Colonic mucosa (tissue), 4 donors: ENCODE measurements around the gene PIP4K2B. TPM values are rescaled to one million over a fixed set of nuclear protein-coding genes. Genes with fewer than 3 reads are reported as not detected.
"Not testable (repeated sequence)": the region's sequence is repeated elsewhere in the genome, so short reads cannot be mapped to it uniquely, and the experiment has no call there.

ENCODE experiments used
- DNase-seq: peaks from one replicate; pipeline ENCODE4 v3.0.0-alpha.2; 2020
- H3K27ac ChIP-seq: fragments of 200-600 bp; one replicate; pipeline ENCODE4 v1.8.0; 2021
- H3K27me3 ChIP-seq: fragments of 200-600 bp; one replicate; pipeline ENCODE4 v1.8.0; 2021
- H3K36me3 ChIP-seq: fragments of 200-600 bp; one replicate; pipeline ENCODE4 v1.8.0; 2021
- H3K4me1 ChIP-seq: fragments of 200-600 bp; one replicate; pipeline ENCODE4 v1.8.0; 2021; ENCODE audit warnings: mild to moderate bottlenecking
- H3K4me3 ChIP-seq: fragments of 200-600 bp; one replicate; pipeline ENCODE4 v1.8.0; 2021
- H3K9ac ChIP-seq, 2 donors: one replicate each; pipeline ENCODE4 v1.7.0; 2013; ENCODE audit warnings: control low read depth in 2 of 2, low read depth in 2 of 2, low read length in 2 of 2
- H3K9me3 ChIP-seq: fragments of 200-600 bp; one replicate; pipeline ENCODE4 v1.8.0; 2021
- intact Hi-C: fragments of 100-400 bp; cut with DNase I; formaldehyde crosslinking; loops from one replicate; pipeline ENCODE4 v1.14.1; 2022
- total RNA-seq, 2 donors: library from RNA; stranded (reverse); fragmentation: NEBNext Ultra II Directional in 1 of 2; extraction: Animal tissue kit (Norgen Biotek cat#: 25700) in 1 of 2; gene quantifications; one replicate each; pipeline ENCODE4 v1.2.1, GENCODE V29; 2021
- TF ChIP-seq, protein P1 (sequence below): fragments of 200-600 bp; IDR thresholded peaks from one replicate; pipeline ENCODE4 v1.8.0; 2022; ENCODE audit warnings: antibody characterized with exemption, mild to moderate bottlenecking
- donor health status: healthy.
- donor health status: DM: no; HTN: no; CAD: no.
- donor health status: DM: no; HTN: no; CAD: no.

The PIP4K2B gene
- total RNA-seq, 2 donors from 2014 or later, result 16.8 to 19.6 TPM

DNA sequence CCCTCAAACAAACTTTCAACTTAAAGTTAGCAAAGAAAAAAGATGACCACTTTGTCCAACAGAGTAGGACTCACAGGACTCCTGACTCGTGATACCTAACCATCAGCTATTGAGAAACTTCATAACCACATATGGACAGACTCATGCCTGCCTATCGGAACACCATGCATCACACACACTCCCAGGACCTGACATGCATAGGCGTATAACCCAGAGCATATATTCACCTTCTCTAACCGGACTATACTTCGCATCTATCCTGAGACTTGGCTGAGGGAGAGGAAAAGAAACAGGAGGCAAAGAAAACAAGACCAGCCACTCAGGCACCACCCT is 2.2 kb downstream of the PIP4K2B start:
- Histone ChIP-seq H3K9ac (peak overlapping the region in 1 of 2 donors; percentile 8), H3K4me1 (peaks cover 23% of the 10 kb centered on the region), H3K9me3 (no peaks in the 10 kb centered on the region), H3K27me3 (no peaks in the 10 kb centered on the region), H3K4me3 (no peak overlapping the region), H3K27ac (no peak overlapping the region), H3K36me3 (no peaks in the 10 kb centered on the region)
- TF ChIP-seq, protein P1, sequence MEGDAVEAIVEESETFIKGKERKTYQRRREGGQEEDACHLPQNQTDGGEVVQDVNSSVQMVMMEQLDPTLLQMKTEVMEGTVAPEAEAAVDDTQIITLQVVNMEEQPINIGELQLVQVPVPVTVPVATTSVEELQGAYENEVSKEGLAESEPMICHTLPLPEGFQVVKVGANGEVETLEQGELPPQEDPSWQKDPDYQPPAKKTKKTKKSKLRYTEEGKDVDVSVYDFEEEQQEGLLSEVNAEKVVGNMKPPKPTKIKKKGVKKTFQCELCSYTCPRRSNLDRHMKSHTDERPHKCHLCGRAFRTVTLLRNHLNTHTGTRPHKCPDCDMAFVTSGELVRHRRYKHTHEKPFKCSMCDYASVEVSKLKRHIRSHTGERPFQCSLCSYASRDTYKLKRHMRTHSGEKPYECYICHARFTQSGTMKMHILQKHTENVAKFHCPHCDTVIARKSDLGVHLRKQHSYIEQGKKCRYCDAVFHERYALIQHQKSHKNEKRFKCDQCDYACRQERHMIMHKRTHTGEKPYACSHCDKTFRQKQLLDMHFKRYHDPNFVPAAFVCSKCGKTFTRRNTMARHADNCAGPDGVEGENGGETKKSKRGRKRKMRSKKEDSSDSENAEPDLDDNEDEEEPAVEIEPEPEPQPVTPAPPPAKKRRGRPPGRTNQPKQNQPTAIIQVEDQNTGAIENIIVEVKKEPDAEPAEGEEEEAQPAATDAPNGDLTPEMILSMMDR, result no peak
- DNase-seq, result no peak
- intact Hi-C loops, result no loop called here

DNA sequence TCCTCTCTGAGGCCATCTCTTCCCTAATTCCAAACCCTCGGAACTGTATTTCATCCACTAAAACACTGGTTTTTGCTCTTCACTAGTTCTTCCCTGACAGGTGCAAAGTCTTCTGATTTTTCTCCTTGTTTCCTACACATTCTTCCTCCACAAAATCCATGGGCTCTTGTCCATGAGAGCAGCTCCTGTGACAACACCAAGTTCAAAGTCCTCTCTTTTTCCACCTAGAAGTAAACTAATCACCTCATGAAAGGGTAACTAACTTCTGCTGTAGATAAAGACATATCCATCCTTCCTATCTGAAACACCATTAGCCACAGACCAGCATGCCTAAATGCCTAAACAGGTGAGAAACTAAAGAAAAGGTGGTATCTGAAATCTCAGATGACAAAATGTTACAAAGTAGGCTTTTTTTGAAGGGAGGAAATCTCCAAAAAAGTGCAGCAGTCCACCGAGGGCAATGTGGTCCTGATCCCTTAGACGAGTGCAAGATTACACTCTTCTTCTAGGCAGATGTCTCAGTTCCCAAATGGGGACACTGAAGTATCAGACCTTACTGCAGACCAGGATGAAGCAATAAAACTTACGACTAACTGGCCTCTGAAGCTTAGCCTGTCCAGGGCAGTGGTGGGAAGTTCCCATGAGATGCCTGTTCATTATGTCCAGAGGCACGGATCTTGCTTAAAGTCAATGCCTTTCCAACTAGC is 2.8 kb downstream of the PIP4K2B start:
- no peak overlapping the region for H3K4me3 ChIP-seq
- TF ChIP-seq, protein P1, result no peak
- no peaks in the 10 kb centered on the region for H3K9me3 ChIP-seq

GRCh38 chr17:38794221-38794620 is 5.1 kb downstream of the PIP4K2B start:
- Histone ChIP-seq H3K9ac (no peak overlapping the region), H3K27ac (no peak overlapping the region), H3K4me1 (peaks cover 23% of the 10 kb centered on the region), H3K4me3 (no peak overlapping the region), H3K9me3 (no peaks in the 10 kb centered on the region), H3K27me3 (no peaks in the 10 kb centered on the region), H3K36me3 (no peaks in the 10 kb centered on the region)
- DNase-seq, result no peak
- intact Hi-C loops, result no loop called here
- TF ChIP-seq, protein P1, result no peak

More for the DNA sequence above, 2.8 kb downstream of the PIP4K2B start:
- DNase-seq, result no peak
- Histone ChIP-seq H3K4me1 (peaks cover 23% of the 10 kb centered on the region), H3K27ac (no peak overlapping the region), H3K36me3 (no peaks in the 10 kb centered on the region), H3K9ac (no peak overlapping the region), H3K27me3 (no peaks in the 10 kb centered on the region)
- intact Hi-C loops, result no loop called here

DNA sequence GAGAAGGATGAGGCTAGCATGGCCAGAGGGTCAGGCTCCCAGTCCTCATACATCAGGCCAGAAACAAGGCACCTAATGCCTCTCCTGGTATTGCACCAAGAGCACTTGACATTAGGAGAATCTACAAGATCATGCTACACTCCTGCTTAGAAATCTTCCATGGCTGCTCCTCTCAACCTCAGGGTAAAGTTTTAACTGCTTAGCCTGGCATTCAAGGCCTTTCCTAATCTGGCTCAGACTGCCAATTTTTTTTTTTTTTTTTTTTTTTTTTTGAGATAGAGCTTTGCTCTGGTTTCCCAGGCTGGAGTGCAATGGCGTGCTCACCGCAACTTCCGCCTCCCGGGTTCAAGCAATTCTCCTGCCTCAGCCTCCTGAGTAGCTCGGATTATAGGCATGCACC is 8.2 kb downstream of the PIP4K2B start:
- DNase-seq, result no peak
- Histone ChIP-seq H3K9ac (no peak overlapping the region), H3K4me3 (no peak overlapping the region), H3K36me3 (peaks cover 7% of the 10 kb centered on the region), H3K9me3 (no peaks in the 10 kb centered on the region), H3K27ac (no peak overlapping the region), H3K27me3 (no peaks in the 10 kb centered on the region), H3K4me1 (peaks cover under 1% of the 10 kb centered on the region)
- TF ChIP-seq, protein P1, result no peak
- intact Hi-C loops, result no loop called here

DNA sequence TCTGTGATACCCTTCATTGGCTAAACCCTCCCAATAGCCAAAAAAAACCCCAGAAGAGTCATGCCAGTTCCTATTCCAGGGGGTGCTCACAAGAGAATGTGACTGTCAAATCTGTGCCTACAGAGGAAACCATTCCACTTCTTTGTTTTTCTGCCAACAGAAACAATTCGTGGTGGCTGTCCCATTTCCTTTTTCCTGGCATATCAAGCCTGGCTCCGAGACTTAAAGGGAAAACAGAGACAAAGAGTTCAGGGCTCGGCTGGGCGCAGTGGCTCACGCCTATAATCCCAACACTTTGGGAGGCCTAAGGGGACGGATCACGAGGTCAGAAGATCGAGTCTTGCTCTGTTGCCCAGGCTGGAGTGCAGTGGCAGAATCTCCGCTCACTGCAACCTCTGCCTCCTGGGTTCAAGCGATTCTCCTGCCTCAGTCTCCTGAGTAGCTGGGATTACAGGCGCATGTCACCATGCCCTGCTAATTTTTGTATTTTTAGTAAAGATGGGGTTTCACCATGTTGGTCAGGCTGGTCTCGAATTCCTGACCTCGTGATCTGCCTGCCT is 9.1 kb downstream of the PIP4K2B start:
- H3K9ac ChIP-seq, H3K27ac ChIP-seq, H3K36me3 ChIP-seq, intact Hi-C loops, DNase-seq, H3K4me1 ChIP-seq, H3K27me3 ChIP-seq, H3K9me3 ChIP-seq, H3K4me3 ChIP-seq: not testable (repeated sequence)

GRCh38 chr17:38789185-38789584 is 10.2 kb downstream of the PIP4K2B start:
- H3K9ac ChIP-seq, result no peak overlapping the region
- H3K36me3 ChIP-seq, result peaks cover 8% of the 10 kb centered on the region
- TF ChIP-seq, protein P1, result no peak
- no peak for DNase-seq
- no peaks in the 10 kb centered on the region for H3K9me3 ChIP-seq
- no peak overlapping the region for H3K4me3 ChIP-seq
- intact Hi-C loops, result no loop called here
- no peak overlapping the region for H3K27ac ChIP-seq
- no peaks in the 10 kb centered on the region for H3K4me1 ChIP-seq
- no peaks in the 10 kb centered on the region for H3K27me3 ChIP-seq

- H3K9ac ChIP-seq, DNase-seq, intact Hi-C loops, H3K4me3 ChIP-seq, H3K9me3 ChIP-seq, H3K27ac ChIP-seq, H3K27me3 ChIP-seq, H3K4me1 ChIP-seq: not testable (repeated sequence)
- H3K36me3 ChIP-seq, result peaks cover 11% of the 10 kb centered on the region
Measured at GRCh38 chr17:38787999-38788398, 11.4 kb downstream of the PIP4K2B start.
